GM21367 (cell line): ENCODE results near the gene ZBTB24.
"Not testable (repeated sequence)": the region's sequence is repeated elsewhere in the genome, so short reads cannot be mapped to it uniquely, and the experiment has no call there.

Experiments
- ATAC-seq: cut with Tn5 transposase; IDR thresholded peaks from one replicate; pipeline ENCODE4 v1.9.1; 2021; ENCODE audit not compliant: unreplicated experiment

The ZBTB24 gene

DNA sequence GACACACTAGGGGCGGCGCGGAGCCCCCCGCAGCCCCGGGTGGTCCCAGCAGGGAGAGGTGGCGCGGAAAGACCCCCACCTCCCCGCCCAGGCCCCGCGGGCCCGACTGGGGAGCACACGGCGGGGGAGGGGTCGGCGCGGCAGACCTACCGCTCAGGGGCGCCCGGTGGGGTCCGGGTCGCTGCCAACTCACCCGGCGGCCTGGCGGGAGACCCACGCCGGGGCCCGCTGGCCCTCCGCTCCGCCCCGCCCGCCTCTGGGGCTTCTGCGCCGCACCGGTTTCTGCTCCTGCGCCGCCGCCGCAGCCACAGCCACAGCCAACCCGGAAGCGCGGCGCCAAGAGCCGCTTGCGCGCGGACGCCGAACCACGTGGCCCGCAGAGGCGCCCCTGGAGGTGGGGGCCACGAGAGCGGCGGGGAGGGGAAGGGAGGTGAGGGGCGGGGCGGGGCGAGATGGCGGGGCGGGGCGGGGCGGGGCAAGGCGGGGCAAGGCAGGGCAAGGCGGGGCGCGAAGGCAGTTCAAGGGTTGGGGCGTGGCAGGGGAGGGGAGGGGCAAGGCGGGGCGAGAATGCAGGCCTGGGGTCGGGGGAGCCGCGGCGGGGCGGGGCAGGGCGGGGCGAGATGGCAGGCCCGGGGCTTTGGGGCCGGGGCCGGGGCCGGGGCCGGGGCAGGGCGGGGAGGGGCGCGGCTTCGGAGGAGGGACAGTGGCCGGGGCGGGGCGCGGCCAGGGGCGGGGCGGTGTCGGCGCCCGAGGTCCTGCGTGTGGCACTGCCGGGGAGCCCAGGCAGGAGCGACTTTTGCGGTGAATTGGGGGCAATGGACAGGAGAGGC is at the start of gene ZBTB24:
Gene ZBTB24 (minus strand): TSS at position 315 of the 830 bp plus-strand sequence. CDS start 1,193 bp downstream, outside the sequence.
- peak; percentile 87 for ATAC-seq

DNA sequence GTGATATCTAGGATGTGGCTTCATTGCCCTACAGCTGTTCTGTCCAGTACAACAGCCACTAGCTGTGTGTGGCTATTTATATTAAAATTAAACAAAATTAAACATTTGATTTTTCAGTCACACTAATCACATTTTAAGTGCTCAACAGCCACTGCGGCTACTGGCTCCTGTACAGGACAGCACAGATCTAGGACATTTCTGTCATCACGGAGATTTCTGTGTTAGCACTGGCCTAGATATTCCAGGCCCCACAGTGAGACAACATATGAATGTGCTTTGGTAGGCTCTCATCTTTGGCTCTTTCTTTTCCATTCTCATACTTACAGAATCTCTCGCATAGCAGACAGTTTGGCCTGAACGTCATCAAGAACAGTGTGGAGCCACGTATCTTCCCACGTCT is 48.4 kb upstream of the ZBTB24 start:
- no peak for ATAC-seq

DNA sequence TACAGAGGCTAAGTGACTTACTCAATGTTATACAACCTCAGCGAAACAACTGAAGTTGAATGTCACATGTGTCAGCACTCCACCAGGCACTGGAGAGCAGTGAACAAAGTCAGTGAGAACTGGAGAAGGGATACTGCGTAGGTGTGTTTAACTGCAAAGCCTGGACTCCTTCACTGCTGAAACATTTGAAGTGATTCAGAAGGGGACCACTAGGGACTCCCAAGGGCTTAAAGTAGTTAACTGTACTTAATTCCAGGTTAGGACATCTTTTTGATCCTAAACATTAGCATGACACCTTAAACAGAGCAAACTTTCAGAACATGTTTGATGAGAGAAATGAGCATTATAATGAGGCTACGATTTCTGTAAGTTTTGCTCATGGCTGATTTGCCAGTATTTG is 45.0 kb upstream of the ZBTB24 start:
- ATAC-seq: no peak

DNA sequence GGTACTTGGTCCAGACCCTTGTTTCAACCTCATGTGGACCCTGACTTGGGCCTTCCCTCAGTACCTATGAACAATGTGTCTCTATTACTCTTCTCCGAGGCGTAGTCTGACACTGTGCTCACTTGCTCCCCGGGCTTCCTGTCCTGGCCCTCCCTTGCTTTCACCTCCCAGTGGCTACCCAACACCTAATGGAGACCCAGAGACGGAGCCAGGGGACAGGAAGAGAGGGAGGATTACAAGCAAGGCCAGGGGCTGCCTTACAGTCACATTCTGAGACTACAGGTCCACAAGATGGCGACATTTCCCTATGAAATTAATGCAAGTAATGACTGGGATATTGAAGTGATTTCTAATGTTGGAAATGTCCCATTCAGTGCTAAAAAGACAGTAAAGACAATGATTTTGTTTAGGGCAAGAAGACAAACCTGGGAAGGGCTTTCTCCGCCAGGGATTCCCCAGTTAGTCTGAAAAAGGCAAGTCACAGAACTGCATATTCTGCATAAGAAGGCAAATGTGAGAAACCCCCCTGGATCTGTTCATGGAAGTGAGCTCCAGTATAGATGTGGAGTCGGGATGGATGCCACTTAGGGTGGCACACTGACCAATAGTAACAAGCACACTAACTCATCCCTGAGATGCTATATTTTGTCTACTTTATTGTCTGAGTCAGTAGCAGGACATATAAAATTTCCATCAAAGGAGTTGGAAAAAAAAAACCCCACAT is 44.0 kb upstream of the ZBTB24 start:
- peak; percentile 51 for ATAC-seq

DNA sequence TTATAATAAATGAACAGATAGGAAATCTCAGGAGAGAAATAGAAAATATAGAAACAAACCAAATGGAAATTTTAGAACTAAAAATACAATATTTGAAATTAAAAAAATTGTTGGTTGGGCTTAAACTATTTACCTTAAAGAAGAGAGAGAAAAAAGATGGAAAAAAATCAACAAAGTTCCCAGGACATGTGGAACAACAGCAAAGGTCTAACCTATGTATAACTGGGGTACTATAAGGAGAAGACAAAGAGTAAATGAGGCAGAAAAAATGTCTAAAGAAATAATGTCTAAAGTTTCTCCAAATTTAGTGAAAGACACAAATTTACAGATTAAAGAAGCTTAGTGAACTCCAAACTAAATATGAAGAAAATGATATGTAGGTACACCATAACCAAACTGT is 41.1 kb upstream of the ZBTB24 start:
- no peak for ATAC-seq

DNA sequence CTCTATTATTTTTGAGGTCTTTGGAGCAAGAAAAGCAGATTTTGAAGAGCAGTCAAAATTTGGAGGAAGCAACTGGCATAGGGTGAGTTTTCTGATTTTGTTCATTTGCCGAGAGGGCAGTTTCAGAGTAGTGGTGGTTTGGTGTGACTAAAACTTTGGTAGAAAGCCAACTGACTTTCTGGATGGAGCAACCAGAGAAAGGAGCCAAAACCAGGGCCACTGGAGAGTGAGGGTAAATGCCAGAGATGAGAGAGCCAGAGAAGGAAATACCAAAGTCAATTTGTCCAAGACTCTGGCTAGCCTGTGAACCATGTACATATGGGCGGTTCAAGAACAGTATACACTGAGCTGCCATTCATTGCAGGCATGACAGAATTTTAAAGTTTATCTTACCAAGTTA is 40.5 kb upstream of the ZBTB24 start:
- no peak for ATAC-seq

DNA sequence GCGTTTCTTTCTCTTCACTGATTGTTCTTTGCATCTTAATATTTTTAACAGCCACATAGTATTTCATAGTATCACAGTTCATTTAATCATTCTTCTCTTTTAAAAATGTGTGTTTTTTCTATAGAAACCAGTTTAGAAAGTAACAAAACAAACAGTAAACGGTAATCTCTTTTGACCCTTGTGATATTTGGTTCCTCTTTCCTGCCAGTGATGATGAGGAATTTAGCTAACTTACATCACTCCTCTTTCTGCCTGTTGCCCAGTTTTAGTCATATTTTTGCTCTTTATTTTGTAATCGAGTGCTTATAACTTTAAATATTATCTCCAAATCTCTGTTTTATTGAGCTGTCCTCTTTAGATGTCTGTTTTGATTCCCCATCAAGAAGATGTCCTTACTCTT is 38.1 kb upstream of the ZBTB24 start:
- ATAC-seq: no peak

DNA sequence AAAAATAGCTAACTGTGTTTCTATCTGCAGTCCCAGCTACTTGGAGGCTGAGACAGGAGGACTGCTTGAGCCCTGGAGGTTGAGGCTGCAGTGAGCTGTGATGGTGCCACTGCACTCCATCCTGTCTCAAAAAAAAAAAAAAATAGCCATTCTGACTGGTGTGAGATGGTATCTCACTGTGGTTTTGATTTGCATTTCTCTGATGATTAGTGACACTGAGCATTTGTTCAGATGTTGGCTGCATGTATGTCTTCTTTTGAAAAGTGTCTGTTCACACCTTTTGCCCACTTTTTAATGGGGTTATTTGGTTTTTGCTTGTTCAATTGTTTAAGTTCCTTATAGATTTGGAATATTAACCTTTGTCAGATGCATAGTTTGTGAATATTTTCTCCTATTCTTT is 36.6 kb upstream of the ZBTB24 start:
- not testable (repeated sequence) for ATAC-seq

DNA sequence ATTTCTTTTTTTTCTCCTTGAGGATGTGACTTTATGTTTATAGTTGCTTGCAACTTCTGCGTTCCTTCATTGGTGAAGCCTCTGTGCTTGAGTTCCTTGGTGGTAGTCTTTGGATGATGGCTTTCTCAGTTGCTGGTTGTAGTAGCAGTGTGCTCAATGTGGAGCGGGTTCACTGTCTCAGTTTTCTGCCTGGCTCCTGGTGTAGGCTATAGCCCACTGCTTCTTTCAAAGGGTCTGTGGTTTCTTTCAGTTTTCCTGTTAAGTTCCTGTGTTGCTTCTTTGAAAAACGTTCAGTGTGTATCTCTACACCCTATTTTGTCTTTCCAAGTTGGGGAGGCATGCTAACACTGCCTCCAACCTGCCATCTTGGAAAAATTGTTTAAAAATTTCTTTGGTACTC is 33.9 kb upstream of the ZBTB24 start:
- no peak for ATAC-seq

DNA sequence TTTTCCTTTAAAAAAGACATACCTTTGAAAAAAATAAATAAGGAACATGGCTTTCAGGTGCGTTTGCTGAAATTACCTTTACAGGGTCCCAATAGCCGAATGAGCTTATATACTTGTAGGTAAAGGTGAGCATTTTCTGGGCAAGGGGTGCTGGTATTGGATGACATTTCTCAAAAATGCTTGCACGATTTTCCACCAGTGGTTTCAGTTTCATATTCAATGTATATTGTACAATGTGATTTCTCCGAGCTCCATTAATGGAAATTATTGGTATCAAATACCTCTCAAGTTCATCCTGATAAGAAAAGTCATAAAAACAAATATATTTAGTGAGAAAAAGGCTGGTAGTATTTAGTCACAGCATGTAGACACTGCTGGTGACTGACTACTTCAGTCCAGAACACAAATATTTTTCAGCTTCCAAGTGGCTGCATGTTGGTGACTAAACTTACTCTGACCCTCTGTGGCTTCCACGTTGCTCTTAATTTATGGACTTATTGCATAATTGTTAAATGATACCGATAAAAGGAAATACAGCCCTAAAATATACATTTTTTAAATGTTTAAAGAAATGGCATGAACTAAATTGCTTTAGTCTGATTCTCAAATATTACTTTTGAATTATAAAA is 32.9 kb upstream of the ZBTB24 start:
- ATAC-seq: no peak

DNA sequence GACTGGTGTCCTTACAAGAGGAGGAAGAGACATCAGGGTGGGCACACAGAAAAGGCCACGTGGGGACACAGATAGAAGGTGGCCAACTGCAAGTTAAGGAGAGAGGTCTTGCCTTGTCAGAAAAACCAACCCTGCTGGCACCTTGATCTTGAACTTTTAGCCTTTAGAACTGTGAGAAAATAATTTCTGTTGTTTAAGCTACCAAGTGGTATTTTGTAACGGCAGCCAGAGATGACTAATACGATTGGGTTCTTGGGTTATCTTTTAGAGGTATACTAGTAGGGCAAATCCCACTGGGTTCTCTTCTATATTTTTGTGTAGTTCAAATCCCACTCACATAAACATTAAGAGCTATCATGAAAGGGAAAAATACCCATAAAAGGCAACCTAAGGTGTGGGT is 31.9 kb upstream of the ZBTB24 start:
- ATAC-seq: no peak

DNA sequence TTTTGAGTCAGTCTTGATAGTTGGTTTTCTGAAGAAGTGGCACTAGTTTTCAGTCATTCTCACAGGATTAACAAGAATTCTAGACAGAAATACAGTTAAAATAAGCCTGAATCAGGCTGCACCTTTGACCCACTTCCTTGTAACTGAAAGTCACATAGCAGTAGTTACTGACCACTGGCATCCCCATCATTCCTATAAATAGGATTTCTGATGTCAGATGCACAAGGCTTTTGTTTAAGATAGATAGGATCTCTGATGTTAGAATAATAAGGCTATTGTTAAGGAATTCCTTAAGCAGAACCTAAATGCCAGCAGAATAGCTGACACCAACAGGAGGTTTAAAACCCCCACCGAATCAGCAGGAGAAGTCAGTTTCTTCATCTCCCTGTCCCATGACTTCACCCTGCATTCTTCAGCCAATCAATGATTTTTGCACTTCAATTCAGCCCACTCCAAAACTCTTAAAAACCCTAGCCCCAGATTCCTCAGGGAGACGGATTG is 30.6 kb upstream of the ZBTB24 start:
- no peak for ATAC-seq

DNA sequence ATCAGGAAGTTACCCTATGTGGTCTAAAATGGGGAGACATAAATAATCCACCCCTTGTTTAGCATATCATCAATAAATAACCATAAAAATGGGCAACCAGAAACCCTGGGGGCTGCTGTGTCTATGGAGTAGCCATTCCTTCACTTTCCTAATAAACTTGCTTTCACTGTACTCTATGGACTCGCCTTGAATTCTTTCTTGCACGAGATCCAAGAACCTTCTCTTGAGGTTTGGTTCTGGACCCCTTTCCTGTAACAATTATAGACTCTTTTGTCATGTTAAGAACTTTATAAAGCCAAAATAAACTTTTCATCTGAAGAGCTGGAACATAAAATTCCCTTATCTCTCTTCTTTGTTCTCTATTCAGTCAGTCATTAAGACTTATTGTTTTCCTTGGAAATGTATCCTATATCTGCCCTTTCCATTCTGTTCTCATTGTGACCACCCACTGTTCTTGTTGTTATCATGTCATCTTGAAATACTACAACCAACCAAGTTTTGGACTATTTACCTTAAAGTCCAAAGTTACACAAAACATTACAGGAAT is 29.3 kb upstream of the ZBTB24 start:
- ATAC-seq: no peak

DNA sequence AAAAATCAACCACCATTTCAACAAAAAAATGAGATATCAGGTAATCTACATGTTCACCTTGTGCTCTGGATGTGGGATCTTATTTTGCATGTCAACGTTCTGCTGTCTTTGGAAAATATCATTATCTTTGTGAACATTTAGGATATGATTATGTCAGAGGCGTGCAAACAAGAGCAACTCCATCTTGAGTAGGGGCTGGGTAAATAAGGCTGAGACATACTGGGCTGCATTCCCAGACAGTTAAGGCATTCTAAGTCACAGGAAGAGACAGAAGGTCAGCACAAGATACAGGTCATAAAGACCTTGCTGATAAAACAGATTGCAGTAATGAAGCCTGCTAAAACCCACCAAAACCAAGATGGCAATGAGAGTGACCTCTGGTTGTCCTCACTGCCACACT is 28.8 kb upstream of the ZBTB24 start:
- ATAC-seq: no peak

DNA sequence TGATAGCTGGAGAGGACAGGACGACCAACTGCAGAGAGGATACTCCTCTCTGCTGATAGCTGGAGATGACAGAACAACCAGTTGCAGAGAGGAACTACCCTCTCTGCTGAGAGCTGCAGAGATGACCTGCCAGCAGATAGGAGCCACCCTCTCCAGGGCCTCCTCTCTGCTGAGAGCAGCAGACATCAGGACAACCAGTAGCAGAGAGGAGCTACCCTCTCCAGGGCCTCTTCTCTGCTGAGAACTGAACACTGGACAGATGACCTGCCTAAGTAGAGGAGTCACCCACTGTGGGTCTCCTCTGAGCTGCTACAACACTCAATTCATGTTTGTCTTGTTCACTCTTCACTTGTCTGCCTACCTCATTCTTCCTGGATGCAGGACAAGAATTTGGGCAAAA is 27.3 kb upstream of the ZBTB24 start:
- no peak for ATAC-seq

DNA sequence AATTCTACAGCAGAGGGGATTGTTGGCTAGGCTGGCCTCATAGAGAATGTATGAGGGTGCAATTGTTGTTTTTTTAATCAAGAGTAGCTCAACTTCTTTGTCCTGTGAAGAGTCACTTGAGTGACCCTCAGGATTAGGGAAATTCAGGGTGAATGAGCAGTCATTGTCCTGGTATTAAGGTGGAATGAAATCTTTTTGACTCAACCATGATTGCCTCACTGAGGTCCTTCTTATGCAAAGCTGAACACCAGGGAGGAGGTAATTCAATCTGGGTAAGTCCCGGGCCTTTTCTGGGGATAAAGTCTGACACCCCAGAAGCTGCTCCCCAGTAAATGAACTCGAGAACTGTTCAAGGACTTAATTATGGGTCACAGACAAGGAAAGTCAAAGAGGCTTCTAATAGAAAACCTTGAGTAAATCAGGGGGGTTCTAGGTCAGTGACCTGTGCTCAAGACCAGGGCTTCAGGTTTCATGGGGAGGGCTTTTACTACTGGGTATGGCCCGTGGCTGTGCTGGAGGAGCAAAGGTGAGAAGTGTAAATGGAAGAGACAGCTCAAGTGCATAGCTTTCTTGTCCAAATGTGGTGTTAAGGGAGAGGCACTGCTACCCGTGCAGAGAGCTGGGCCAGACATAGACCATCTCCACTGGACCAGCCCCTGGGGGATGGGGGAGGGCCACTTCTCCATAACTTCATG is 25.3 kb upstream of the ZBTB24 start:
- no peak for ATAC-seq

DNA sequence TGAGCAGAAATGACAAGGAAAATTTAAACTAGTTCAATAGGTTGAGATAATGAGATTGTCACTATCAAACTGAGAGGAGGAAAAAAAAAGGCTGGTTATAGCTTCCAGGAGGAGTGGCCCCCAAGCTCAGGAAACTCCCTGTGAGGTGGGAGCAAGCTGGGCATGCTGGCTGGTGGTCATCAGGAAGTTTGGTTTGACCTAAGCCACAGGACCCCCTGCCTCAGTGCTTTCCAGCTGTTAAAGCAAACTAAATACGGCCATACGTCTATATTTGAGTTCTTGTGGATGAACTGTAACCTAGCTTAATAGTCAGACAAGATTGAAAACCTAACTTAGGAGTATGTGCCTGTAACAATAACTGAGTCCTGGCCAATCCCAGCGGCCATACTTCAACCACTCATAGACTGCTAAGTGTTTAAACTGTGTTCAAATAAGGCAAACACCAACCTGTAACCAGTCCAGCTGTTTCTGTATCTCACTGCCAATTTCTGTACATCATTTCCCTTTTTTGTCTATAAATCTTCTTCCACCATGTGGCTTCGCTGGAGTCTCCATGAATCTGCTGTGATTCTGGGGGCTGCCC is 24.6 kb upstream of the ZBTB24 start:
- ATAC-seq: no peak

DNA sequence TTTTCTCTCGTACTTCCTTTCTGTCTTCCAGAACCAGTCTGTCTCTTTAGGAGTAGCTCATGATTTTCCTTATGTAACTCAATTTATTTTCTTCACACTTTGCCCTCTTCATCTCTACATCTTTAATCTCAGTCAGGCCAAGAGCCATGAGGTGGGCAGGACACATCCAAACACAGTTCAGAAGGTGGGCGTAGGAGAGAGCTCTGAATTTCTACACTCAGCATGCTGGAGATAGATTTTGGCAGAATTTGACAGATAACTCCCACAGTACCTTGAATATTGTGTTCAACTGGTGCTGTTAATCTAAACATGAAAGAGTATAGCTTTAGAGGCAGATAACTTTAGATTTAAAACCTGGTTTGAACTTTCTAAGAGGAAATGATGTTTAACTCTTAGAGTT is 23.8 kb upstream of the ZBTB24 start:
- no peak for ATAC-seq

DNA sequence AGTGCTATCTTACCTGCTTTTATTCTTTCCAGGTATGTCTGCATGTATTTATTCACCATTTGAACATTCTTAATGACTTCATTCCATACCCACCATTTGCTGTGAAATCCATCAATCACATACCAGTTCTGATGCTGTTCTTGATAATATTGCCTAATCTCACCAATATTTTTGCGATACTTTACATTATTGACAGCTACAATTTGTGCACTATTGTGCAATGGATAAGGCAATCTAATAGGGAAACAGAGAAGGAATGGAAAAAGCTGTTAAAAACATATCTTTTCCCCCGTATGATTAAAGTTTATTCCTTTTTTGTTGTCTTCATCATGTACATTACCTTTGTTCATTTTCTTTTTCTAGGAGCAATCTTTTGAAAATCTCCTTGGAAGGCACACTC is 23.3 kb upstream of the ZBTB24 start:
- no peak for ATAC-seq
